NK-92 treated with Interleukin-12 subunit alpha and Interleukin-12 subunit beta, amount 100 ng/mL, for 24 hours (cell line): ENCODE data around the gene PCDHA1.
A peak's percentile ranks its signal among the peaks of the same experiment; 100 is the strongest.
"Not testable (repeated sequence)": the region's sequence is repeated elsewhere in the genome, so short reads cannot be mapped to it uniquely, and the experiment has no call there.

Source experiments
- DNase-seq: peaks from one replicate; lab custom pipeline; 2025; lab: John Stamatoyannopoulos, UW

Gene PCDHA1

GRCh38 chr5:140808241-140808888 lies 22.4 kb downstream of the PCDHA1 start:
- not testable (repeated sequence) for DNase-seq

- no peak for DNase-seq
Measured at GRCh38 chr5:140808889-140809291, 22.9 kb downstream of the PCDHA1 start.

GRCh38 chr5:140821375-140822280 lies 35.7 kb downstream of the PCDHA1 start, which contains the start of gene PCDHA5:
Gene PCDHA5 (plus strand): TSS chr5:140821613.
- no peak for DNase-seq

- no peak for DNase-seq
Measured at GRCh38 chr5:140822281-140822629, 36.3 kb downstream of the PCDHA1 start.

GRCh38 chr5:140822969-140823368 lies 37.0 kb downstream of the PCDHA1 start:
- not testable (repeated sequence) for DNase-seq

- no peak for DNase-seq
Measured at GRCh38 chr5:140823475-140823874, 37.5 kb downstream of the PCDHA1 start.

GRCh38 chr5:140827704-140828361 lies 41.9 kb downstream of the PCDHA1 start, which contains the start of gene PCDHA6:
Gene PCDHA6 (plus strand): TSS chr5:140827960. CDS start chr5:140828092, 132 bp downstream.
- no peak for DNase-seq

- DNase-seq: no peak
Measured at GRCh38 chr5:140828362-140828737, 42.4 kb downstream of the PCDHA1 start.

GRCh38 chr5:140829511-140830501 lies 43.9 kb downstream of the PCDHA1 start:
- DNase-seq: not testable (repeated sequence)

- no peak for DNase-seq
Measured at GRCh38 chr5:140833993-140834392, 48.1 kb downstream of the PCDHA1 start, which contains the start of gene PCDHA7. Gene PCDHA7 (plus strand): TSS chr5:140834269. CDS start chr5:140834384, 115 bp downstream.

GRCh38 chr5:140834439-140835008 lies 48.6 kb downstream of the PCDHA1 start:
- not testable (repeated sequence) for DNase-seq

- DNase-seq: no peak
Measured at GRCh38 chr5:140835622-140836510, 49.9 kb downstream of the PCDHA1 start.

GRCh38 chr5:140840978-140841962 lies 55.3 kb downstream of the PCDHA1 start, which contains the start of gene PCDHA8:
Gene PCDHA8 (plus strand): TSS chr5:140841187. CDS start chr5:140841322, 135 bp downstream.
- DNase-seq: peak; percentile 23

- DNase-seq: no peak
Measured at GRCh38 chr5:140842798-140843733, 57.1 kb downstream of the PCDHA1 start.

GRCh38 chr5:140848139-140849102 lies 62.5 kb downstream of the PCDHA1 start, which contains the start of gene PCDHA9:
Gene PCDHA9 (plus strand): TSS chr5:140848382. CDS start chr5:140848496, 114 bp downstream.
- DNase-seq: not testable (repeated sequence)
